HG03571 (cell line): ENCODE results near the gene TRABD.
"Not testable (repeated sequence)": the region's sequence is repeated elsewhere in the genome, so short reads cannot be mapped to it uniquely, and the experiment has no call there.

Experiments
- ATAC-seq: cut with Tn5 transposase; IDR thresholded peaks from one replicate; pipeline ENCODE4 v1.9.1; 2021; ENCODE audit not compliant: unreplicated experiment

TRABD gene

DNA sequence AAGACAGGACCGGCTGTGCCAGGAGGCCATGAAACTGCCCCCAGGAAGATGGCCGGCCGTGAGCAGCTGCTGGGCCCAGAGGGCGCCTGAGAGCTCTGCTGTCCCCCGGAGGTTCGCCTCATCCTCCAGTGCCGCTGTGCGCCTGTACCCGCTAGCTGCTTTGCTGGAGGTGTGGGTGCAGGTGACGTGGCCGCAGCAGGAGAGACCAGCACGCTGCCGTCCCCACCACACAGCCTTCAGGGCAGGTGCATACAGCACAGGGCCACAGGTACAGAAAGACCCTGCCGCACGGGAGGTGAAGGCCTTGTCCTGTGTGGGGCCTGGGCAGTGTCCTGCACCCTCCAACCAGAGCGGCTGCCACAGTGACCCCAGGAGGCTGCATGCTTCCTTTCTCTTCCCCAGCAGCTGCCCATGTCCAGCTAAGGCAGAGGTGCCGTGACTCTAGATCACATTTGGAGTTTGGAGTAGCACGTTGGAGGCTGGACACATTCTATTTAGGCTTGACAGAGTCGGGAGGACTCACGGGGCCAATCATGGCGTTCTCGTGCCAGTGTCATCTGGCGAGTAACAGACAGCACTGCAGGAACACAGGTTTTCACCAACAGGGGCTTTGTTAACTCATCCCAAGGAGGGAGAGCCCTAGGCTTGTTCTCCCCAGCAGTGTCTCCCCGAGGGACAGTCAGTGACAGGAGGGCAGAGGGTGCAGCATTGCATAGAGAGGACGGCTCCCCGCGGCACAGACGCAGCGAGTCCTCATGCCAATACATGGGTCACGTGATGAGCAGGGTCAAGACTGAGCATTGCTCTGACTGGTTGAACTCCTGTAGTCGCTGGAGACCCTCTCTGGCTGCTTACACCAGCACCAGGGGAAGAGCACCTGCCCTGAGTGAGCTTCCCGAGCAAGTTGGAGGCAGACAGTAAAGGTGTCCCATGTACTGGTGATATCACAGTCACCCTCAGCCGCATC is 33.9 kb upstream of the TRABD start:
- ATAC-seq, result no peak

DNA sequence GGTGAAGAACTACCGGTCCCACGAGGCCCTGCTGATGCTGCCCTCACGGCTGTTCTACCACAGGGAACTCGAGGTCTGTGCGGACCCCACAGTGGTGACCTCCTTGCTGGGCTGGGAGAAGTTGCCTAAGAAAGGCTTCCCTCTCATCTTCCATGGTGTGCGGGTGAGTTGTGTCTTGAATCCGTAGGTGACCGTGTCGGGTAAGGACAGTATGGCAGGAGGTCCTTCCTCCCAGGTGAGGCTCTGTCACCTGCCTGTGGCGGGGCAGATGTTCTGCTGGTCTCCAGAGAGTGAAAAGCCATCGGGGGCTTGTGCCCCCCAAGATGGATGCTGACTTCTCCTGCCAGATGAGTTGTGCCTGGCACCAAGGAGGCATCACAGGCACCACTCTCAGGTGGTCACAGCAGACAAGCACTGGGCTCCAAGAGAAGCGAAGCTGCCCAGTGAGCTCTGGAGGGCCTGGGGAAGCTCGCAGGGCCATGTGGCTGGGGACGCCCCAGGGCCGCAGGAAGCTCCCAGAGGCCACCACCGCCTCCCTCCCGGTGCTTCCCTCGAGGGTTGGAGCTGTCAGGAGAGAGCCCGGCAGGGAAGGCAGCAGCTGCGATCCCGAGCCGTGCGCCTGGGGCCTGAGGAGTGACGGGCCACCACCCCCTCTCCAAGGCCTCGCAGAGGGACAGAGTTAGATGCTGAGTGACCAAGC is 32.5 kb upstream of the TRABD start:
- no peak for ATAC-seq

DNA sequence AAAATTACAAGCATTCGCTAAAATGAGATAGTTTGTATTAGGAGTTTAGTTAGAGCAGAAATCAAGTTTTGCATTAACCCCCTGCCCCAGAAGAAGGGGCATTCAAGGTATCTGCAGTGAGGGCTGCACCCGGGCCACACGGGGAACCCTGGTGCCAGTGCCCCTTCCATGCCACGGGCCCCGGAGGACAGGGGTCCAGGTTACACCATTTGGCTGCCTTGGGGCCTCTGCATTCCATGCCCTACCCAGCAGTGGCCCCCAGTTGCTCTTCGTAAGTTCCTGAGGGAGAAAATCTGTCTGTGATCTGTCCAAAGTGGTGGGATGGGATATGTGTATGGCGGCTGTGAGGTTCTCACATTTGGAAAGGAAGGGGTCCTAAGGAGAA is 32.0 kb upstream of the TRABD start:
- ATAC-seq, result no peak

DNA sequence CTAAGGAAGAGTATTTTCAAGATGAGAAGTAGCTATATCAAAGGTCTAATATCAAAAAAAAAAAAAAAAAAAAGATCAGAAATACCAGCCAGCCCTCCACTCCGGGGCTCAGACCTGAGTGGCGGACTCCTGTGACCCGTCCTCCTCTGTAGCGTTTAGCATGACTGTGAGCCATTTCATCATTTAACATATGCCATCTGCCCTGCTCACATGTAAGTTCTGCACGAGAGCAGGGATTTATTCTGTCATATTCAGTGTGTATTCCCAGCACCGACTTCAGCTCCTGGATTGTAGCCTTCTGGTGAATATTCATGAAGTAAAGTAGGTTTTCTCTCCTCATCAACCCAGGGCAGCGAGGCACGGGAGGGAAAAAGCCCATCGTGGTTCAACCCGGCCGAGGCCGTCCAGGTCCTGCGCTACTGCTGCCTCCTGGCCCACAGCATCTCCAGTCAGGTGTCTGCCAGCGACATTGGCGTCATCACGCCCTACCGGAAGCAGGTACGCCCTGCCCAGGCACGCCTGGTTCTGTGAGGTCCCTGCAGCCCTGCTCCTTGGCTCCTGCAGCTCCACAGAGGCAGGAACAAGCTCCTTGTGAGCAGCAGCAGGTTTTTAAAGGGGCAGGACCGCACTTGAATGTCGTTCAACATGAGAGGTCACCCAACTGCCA is 27.9 kb upstream of the TRABD start:
- no peak for ATAC-seq

DNA sequence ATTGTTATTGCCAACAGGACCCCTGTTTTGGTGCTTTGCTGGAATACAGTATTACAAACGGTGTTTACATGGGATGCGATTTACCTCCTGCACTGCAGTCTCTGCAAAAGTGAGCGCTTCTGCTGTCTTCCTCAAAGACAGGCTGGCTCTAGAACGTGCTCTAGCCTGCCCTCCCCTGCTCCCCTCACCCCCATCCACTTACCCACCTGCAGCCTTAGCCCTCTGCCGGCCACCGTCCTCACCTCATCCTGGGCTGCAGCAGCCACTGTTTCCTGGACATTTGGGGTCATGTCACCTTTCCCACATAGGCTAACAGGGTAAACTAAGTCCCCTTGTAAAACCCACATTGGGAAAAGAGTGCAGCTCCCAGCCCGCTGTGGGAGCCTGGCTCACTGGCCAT is 24.8 kb upstream of the TRABD start:
- ATAC-seq, result no peak

DNA sequence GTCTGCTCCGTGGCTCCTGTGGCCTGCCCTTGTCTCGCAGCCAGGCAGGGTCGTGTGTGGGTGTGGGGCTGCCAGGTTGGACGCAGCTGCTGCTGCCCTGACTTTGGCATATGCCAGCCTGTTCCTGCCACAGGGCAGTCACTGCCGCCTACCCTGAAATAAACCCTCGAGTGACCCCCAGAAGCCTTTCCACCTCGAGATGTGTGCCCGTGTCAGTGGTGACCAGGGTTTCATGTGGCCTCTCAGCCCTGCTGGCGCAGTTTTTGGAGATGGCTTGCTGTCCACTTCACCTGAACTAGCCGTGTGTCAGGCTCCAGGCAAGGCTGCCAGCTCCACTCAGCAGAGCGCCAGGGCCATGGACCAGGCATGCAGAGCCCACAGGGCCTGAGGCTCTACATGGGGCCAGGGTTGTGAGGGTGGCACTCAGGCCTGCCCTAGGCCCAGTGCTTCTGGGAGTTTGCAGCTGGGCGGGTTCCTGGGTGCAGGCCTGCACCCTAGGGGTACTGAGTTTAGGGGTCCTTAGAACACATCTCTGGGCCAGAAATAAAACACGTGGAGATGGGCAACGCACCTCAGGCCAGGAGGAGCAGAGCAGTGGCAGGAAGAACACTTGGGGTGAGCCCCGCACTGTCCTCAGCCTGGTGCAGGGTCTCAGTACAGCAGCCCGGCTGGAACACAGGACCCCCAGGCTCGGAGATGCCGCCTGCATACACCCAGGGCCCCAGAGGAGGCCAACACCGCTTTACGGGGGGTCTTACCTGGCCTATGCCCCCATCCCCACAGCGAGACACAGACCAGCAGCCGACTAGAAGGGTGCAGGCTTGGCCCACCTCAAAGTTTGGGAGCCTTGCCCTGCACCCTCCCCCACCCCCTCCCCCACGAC is 24.0 kb upstream of the TRABD start:
- no peak for ATAC-seq

DNA sequence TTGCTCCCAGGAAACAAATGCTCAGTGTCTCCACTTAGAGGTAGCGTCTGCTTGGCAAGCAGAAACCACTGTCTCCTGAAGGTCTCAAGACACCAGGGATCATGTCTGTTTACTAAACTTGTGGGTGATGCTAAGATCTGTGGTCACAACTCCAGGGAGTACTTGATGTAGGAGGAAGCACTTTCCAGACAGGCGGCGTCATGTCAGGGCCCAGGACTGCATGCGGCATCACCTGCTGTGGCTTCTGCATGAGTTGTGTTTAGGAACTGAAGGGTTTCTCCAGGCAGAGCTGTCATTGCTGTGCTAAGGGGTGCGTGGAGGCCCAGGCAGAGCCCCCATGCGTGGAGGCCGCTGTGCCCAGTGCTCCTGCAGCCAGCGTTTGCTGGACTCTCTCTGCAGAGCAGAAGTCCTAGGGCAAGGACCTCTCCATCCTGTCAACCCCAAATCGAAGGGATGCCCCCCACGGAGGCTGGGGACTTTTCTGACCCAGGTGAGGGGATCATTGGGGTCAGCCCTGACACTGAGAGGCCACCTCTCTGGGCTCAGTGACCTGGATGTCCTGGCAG is 23.2 kb upstream of the TRABD start:
- no peak for ATAC-seq

DNA sequence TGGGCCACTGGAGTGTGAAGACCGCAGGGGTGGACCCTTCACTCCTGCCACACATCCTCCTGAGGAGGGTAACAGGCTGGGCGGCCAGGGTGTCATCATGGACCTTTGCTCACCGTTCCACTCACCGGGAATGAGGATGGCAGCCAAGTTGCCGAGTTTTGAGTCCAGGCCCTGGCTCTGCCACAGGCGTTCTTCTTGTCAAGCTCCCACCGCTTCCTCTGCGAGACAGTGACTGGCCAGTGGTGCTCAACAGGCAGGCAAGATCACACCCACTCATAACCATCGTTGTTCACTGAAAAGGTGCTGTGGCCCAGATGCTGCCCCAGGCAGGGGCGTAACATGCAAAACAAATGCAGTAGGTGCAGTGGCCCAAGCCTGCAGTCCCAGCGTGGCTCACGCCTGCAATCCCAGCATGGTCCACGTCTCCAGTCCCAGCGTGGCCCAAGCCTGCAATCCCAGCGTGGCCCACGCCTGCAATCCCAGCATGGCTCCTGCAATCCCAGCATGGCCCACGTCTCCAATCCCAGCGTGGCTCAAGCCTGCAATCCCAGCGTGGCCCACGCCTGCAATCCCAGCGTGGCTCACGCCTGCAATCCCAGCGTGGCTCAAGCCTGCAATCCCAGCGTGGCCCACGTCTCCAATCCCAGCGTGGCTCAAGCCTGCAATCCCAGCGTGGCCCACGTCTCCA is 20.1 kb upstream of the TRABD start:
- no peak for ATAC-seq

DNA sequence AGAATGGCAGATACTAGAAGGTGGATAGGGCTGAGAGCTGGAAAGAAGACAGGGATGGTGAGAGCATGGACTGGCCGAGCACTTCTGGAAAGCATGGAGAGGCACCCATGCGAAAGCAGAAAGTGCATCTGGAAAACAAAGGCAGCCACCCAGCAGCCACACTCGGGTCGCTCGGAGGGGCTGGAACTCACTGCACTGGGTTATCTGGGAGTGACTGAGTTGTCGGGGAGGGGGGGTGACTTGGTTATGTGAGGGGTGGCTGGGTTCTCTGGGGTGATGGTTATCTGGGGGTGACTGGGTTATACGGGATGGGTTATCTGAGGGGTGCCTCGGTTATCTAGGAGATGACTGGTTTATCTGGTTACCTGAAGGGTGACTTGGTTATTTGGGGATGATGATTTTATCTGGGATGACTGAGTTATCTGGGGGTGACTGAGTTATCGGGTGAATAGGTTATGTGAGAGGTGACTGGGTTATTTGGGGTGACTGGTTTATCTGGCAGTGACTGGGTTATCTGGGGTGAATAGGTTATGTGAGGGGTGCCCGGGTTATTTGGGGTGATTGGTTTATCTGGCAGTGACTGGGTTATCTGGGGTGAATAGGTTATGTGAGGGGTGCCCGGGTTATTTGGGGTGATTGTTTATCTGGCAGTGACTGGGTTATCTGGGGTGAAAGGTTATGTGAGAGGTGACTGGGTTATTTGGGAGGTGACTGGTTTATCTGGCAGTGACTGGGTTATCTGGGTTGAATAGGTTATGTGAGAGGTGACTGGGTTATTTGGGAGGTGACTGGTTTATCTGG is 17.8 kb upstream of the TRABD start:
- ATAC-seq, result no peak

DNA sequence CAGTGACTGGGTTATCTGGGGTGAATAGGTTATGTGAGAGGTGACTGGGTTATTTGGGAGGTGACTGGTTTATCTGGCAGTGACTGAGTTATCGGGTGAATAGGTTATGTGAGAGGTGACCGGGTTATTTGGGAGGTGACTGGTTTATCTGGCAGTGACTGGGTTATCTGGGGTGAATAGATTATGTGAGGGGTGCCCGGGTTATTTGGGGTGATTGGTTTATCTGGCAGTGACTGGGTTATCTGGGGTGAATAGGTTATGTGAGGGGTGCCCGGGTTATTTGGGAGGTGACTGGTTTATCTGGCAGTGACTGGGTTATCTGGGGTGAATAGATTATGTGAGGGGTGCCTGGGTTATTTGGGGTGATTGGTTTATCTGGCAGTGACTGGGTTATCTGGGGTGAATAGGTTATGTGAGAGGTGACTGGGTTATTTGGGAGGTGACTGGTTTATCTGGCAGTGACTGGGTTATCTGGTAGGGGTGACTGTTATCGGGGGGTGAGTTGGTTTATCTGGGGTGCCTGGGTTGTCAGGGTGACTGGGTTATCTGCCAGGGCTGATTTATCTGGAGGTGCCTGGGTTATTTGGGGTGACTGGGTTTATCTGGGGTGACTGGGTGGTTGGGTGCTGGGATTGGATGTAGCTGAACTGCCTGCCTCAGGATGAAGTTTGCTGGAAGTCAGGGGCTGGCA is 17.1 kb upstream of the TRABD start:
- not testable (repeated sequence) for ATAC-seq

DNA sequence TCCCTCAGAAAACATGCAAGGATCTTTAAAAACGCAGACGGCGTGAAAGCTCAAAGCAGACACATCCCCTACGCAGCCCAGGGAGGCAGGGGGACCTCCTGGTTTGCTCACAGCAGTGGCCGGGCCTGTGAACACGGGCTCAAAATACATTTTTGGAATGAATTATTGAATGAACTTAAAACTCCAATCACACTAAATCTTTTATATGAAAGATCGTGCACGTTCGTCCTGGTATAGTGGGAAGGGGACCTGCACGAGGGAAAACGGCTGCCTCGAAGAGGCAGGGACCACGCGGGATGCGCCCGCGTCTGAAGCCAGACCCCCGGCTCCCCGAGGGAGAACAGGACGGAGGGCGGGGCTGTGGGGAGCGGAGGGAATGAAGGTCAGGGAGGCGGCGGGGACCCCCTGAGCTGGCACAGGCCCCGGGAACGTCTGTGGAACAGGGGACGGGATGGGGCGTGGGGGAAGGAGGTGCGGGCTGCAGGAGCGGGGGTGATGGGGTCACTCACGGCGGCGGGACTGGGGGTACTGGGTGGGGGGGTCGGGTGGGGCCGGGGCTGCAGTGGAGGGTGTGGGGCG is 16.4 kb upstream of the TRABD start:
- ATAC-seq, result no peak

DNA sequence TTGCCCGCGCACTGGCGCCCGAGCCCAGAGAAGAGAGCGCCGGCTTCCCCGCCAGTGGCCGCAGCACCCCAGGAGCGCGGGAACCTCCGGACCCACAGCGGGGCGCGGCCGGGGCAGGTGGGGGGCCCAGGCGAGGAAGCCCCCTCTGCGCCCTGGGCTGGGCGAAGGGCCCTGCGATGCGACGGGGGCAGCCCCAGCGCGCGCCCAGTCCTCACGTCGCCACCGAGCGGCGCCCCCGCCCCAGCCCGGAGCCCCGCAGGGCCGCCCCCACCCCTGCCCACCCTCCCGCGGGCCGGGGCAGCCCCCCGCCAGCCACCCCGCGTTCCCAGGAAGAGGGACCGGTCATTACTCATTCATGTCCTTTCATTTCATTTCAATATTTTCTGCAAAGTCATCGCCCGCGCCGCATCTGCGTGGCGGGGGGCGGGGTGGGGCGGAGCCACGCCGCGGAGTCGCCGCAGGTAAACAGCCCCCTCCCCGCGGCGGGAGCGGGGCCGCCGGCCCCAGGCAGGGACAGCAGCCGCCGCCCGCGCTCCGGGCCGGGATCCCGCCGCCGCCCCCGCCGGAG is 15.9 kb upstream of the TRABD start:
- ATAC-seq, result no peak

DNA sequence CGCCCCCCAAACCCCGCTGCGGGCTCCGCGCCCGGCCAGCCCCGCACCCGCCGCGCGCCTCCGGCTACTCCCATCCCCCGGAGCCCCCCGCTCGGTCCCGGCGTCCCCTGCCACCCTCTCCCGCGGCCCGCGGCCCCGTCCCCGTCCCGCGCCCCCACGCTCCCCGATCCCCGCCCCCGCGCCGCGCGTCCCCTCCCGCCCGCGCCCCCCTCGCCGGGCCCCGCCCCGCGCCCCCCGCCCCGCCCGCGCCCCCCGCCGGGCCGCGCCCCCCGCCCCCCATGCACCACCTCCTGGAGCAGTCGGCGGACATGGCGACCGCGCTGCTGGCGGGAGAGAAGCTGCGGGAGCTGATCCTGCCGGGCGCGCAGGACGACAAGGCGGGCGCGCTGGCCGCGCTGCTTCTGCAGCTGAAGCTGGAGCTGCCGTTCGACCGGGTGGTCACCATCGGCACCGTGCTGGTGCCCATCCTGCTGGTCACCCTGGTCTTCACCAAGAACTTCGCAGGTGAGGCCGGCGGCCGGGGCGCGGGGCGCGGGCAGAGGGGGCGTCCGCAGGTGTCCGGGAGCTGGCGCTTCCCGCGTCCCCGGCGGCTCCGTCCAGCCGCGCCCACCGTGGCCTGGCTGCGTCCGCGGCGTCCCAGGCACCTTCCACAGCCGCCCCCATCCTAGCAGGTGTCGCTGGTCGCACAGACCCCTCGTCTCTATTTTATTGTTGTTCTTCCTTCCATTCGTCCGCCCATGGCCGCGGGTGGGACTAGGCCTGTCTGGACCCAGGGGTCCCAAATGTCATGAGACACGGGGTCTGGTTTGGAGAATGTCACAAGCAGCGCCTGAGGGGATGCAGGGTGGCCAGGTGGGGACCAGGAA is 15.0 kb upstream of the TRABD start, which contains the start of gene PANX2:
TSS of gene PANX2 (plus strand) at position 279 of the 866 bp plus-strand sequence. CDS start at position 279, 0 bp downstream.
- no peak for ATAC-seq

DNA sequence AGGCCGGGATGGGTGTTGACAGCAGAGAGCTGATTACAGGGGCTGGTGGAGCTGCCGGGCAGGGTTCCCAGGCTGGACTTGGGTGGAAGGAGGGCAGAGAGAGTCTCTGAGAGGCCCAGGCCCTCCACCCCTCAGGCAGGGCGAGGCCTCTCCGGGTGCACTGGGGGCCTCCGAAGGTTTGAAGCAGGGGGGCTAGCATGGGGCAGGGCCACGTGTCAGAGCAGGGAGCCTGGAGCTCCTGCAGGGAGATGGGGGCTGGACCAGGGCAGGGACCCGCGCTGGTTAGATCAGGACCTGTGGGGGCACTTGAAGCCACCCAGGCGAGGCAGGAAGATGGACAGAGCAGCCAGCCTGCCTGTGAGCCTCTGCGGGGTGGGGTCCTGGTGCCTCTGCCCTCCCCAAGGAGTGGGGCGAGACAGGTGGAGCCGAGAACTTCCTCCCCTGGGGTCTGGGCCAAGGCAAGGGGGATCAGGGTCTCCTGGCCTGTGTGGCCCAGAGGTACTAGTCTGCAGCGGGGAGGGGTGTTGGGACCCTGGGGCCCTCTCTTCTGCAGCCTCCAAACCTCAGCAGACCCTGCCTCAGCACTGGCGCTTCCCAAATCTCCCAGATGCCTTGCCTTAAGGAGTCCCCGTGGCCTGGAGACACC is 14.3 kb upstream of the TRABD start:
- no peak for ATAC-seq

DNA sequence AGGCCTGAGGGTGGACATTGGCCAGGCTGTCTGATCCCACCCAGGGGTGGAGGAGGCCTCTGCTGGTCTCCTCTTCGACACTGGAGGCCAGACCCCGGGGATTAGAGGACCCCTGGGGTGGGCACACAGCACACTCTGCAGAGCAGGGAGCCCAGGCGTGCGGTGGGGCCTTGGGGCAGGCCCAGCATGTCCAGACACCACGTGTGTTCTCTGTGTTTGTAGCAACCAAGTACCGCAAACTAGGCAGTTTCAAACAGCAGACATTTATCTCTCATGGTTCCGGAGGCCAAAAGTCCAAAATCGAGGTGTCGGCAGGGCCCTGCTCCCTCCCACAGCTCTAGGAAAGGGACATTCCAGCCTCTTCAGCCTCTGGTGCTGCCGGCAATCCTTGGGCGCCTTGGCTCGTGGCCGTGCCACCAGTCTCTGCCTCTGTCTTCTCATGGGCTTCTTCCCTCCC is 13.7 kb upstream of the TRABD start:
- no peak for ATAC-seq
